IMR-90 (cell line): ENCODE measurements around the gene B3GALT4. TPM values are rescaled to one million over a fixed set of nuclear protein-coding genes. Genes with fewer than 3 reads are reported as not detected.

Source experiments
- ATAC-seq: fragments of 200-7000 bp; cut with Tn5 transposase; 2 replicates; pipeline ENCODE4 v1.9.1; 2020; ENCODE audit warnings: low read depth, mild to moderate bottlenecking, moderate library complexity
- BruUV-seq: library from RNA; stranded (reverse); fragments of 400-500 nt; replicated peaks from 2 replicates; lab custom pipeline; 2021; lab: Mats Ljungman, UMichigan
- CTCF ChIA-PET: fragments of 300-600 bp; formaldehyde crosslinking; extraction: SDS; loops from one replicate; lab custom pipeline; 2021; ENCODE audit warnings: antibody characterized with exemption; lab: Yijun Ruan, JAX
- POLR2A ChIA-PET: fragments of 300-600 bp; sonication (Branson Sonifier 250); formaldehyde crosslinking; loops from one replicate; lab custom pipeline; 2022; ENCODE audit warnings: antibody characterized with exemption; ENCODE audit not compliant: unreplicated experiment; lab: Charles Lee
- DNase-seq: peaks from one replicate; pipeline ENCODE4 v3.0.0; 2013
- H2AFZ ChIP-seq: replicated peaks from 2 replicates; pipeline ENCODE3; 2013; ENCODE audit warnings: low read length, mild to moderate bottlenecking; ENCODE audit not compliant: poor library complexity
- H2AK5ac ChIP-seq: 2 replicates; pipeline ENCODE4 v1.6.1; 2013; ENCODE audit warnings: low read depth, low read length, inconsistent platforms
- H2AK9ac ChIP-seq: replicated peaks from 2 replicates; pipeline ENCODE3; 2013; ENCODE audit warnings: mild to moderate bottlenecking, low read depth, low read length, moderate library complexity; ENCODE audit not compliant: poor library complexity
- H2BK120ac ChIP-seq: 2 replicates; pipeline ENCODE4 v1.6.1; 2013; ENCODE audit warnings: low read depth, low read length, inconsistent platforms
- H2BK15ac ChIP-seq: 3 replicates; pipeline ENCODE4 v1.6.1; 2013; ENCODE audit warnings: low read depth, low read length, inconsistent platforms
- H2BK20ac ChIP-seq: 2 replicates; pipeline ENCODE4 v1.6.1; 2013; ENCODE audit warnings: low read depth, mild to moderate bottlenecking, inconsistent platforms, low read length, moderate library complexity
- H2BK5ac ChIP-seq: 2 replicates; pipeline ENCODE4 v1.6.1; 2013; ENCODE audit warnings: mild to moderate bottlenecking, low read depth, low read length, inconsistent platforms; ENCODE audit not compliant: poor library complexity, severe bottlenecking
- H3K14ac ChIP-seq: replicated peaks from 2 replicates; pipeline ENCODE4 v1.6.1; 2013; ENCODE audit warnings: low read depth, low read length, inconsistent platforms
- H3K18ac ChIP-seq: 2 replicates; pipeline ENCODE4 v1.6.1; 2013; ENCODE audit warnings: low read depth, low read length, control low read depth
- H3K23ac ChIP-seq: 2 replicates; pipeline ENCODE4 v1.6.1; 2013; ENCODE audit warnings: low read depth, low read length, inconsistent platforms
- H3K27ac ChIP-seq: 2 replicates; pipeline ENCODE4 v1.5.1; 2013; ENCODE audit warnings: mild to moderate bottlenecking, control low read depth, low read length; ENCODE audit not compliant: insufficient read depth
- H3K27me3 ChIP-seq: 2 replicates; pipeline ENCODE4 v1.6.1; 2013; ENCODE audit warnings: low read length; ENCODE audit not compliant: control insufficient read depth, insufficient read depth
- H3K36me3 ChIP-seq: 2 replicates; pipeline ENCODE4 v1.6.1; 2013; ENCODE audit warnings: low read length, mixed read lengths; ENCODE audit not compliant: control insufficient read depth, insufficient read depth
- H3K4ac ChIP-seq: 2 replicates; pipeline ENCODE4 v1.6.1; 2013; ENCODE audit warnings: low read depth, low read length, inconsistent platforms
- H3K4me1 ChIP-seq: 2 replicates; pipeline ENCODE4 v1.6.1; 2013; ENCODE audit warnings: low read length, mixed read lengths; ENCODE audit not compliant: control insufficient read depth, insufficient read depth
- H3K4me2 ChIP-seq: 2 replicates; pipeline ENCODE4 v1.6.1; 2013; ENCODE audit warnings: low read depth, mild to moderate bottlenecking, control low read depth, low read length, moderate library complexity
- H3K4me3 ChIP-seq: 2 replicates; pipeline ENCODE4 v1.5.1; 2013; ENCODE audit warnings: low read depth, mild to moderate bottlenecking, control low read depth, low read length, moderate library complexity; ENCODE audit not compliant: insufficient read depth
- H3K56ac ChIP-seq: 2 replicates; pipeline ENCODE4 v1.6.1; 2013; ENCODE audit warnings: low read length, inconsistent platforms; ENCODE audit not compliant: insufficient read depth; ENCODE audit errors: extremely low read depth
- H3K79me1 ChIP-seq, 2 experiments: 2 replicates each; pipeline ENCODE4 v1.6.1; 2013; ENCODE audit warnings: low read length in 2 of 2, inconsistent platforms in 1 of 2, low read depth in 1 of 2
- H3K9ac ChIP-seq: 2 replicates; pipeline ENCODE4 v1.6.1; 2013; ENCODE audit warnings: low read depth, low read length, control low read depth
- H3K9me1 ChIP-seq: 2 replicates; pipeline ENCODE4 v1.6.1; 2013; ENCODE audit warnings: low read length, inconsistent platforms; ENCODE audit not compliant: insufficient read depth
- H3K9me3 ChIP-seq: 2 replicates; pipeline ENCODE4 v1.6.1; 2013; ENCODE audit warnings: low read length; ENCODE audit not compliant: control insufficient read depth, insufficient read depth
- H4K20me1 ChIP-seq: 2 replicates; pipeline ENCODE4 v1.6.1; 2013; ENCODE audit warnings: low read length, inconsistent platforms; ENCODE audit not compliant: insufficient read depth
- H4K5ac ChIP-seq: 2 replicates; pipeline ENCODE4 v1.6.1; 2013; ENCODE audit warnings: mild to moderate bottlenecking, low read depth, low read length, control low read depth
- H4K8ac ChIP-seq, 2 experiments: 2 replicates each; pipeline ENCODE4 v1.6.1; 2013; ENCODE audit warnings: low read depth in 2 of 2, low read length in 2 of 2, control low read depth in 1 of 2, inconsistent platforms in 1 of 2
- H4K91ac ChIP-seq: 2 replicates; pipeline ENCODE4 v1.6.1; 2013; ENCODE audit warnings: low read depth, low read length, inconsistent platforms; ENCODE audit not compliant: insufficient read depth
- BHLHE40 ChIP-seq: fragments of 150-350 bp; IDR thresholded peaks from 2 replicates; pipeline ENCODE4 v1.6.1; 2016; ENCODE audit warnings: mild to moderate bottlenecking, low read depth, low read length
- CEBPB ChIP-seq: IDR thresholded peaks from 2 replicates; pipeline ENCODE4 v1.6.1; 2012; ENCODE audit warnings: low read depth, low read length, improper control_type of control experiment
- CHD1 ChIP-seq: IDR thresholded peaks from 2 replicates; pipeline ENCODE4 v1.6.1; 2012; ENCODE audit warnings: low read depth, low read length, improper control_type of control experiment
- FOS ChIP-seq: fragments of 150-350 bp; IDR thresholded peaks from 2 replicates; pipeline ENCODE4 v1.6.1; 2016; ENCODE audit warnings: low read depth, low read length
- MAFK ChIP-seq: IDR thresholded peaks from 2 replicates; pipeline ENCODE4 v1.6.1; 2012; ENCODE audit warnings: low read depth, low read length, improper control_type of control experiment
- MAZ ChIP-seq: IDR thresholded peaks from 2 replicates; pipeline ENCODE4 v1.6.1; 2012; ENCODE audit warnings: low read depth, mild to moderate bottlenecking, low read length, improper control_type of control experiment, moderate library complexity, borderline replicate concordance
- MXI1 ChIP-seq: IDR thresholded peaks from 2 replicates; pipeline ENCODE4 v1.6.1; 2012; ENCODE audit warnings: low read depth, mild to moderate bottlenecking, low read length, moderate library complexity, borderline replicate concordance
- NFE2L2 ChIP-seq: fragments of 150-350 bp; IDR thresholded peaks from 2 replicates; pipeline ENCODE4 v1.6.1; 2016; ENCODE audit warnings: low read depth, mild to moderate bottlenecking, low read length
- POLR2A ChIP-seq: IDR thresholded peaks from 2 replicates; pipeline ENCODE4 v1.6.1; 2012; ENCODE audit warnings: mild to moderate bottlenecking, low read depth, low read length
- RAD21 ChIP-seq: IDR thresholded peaks from 2 replicates; pipeline ENCODE4 v1.6.1; 2012; ENCODE audit warnings: low read length, improper control_type of control experiment
- RCOR1 ChIP-seq: IDR thresholded peaks from 2 replicates; pipeline ENCODE4 v1.6.1; 2012; ENCODE audit warnings: mild to moderate bottlenecking, low read length, improper control_type of control experiment; ENCODE audit not compliant: insufficient replicate concordance
- RFX5 ChIP-seq: IDR thresholded peaks from 2 replicates; pipeline ENCODE4 v1.8.0; 2012; ENCODE audit warnings: low read depth, mild to moderate bottlenecking, low read length, moderate library complexity
- SMC3 ChIP-seq: fragments of 150-350 bp; IDR thresholded peaks from 2 replicates; pipeline ENCODE4 v1.6.1; 2016; ENCODE audit warnings: low read depth, mild to moderate bottlenecking, antibody characterized with exemption, low read length, moderate library complexity
- WGBS, 2 experiments: methylation state at CpG; one replicate each; pipeline versions ENCODE4 v1.1.5 to v1.1.7; 2013; ENCODE audit warnings: missing lambda C conversion rate in 2 of 2; ENCODE audit not compliant: insufficient read length in 1 of 2; ENCODE audit errors: extremely low coverage in 2 of 2; 5-methylcytosine and 5-hydroxymethylcytosine counted together
- dilution Hi-C: fragments of 300-500 bp; cut with HindIII; formaldehyde crosslinking; loops from one replicate; pipeline ENCODE4 v1.14.3; 2018; ENCODE audit warnings: low sequenced_read_pairs; ENCODE audit not compliant: unreplicated experiment
- in situ Hi-C: fragments of 300-500 bp; cut with MboI; formaldehyde crosslinking; loops from 3 replicates; pipeline ENCODE4 v1.14.3; 2019; ENCODE audit warnings: low sequenced_read_pairs, inconsistent platforms, mixed read lengths
- intact Hi-C: fragments of 100-400 bp; cut with micrococcal nuclease; formaldehyde crosslinking; loops from 2 replicates; pipeline ENCODE4 v1.10.0; 2022
- polyA plus RNA-seq, 3 experiments: library from polyadenylated mRNA; depleted of rRNA; stranded (reverse); fragments of >200 nt; gene quantifications; 2 replicates each; pipeline ENCODE4 v1.2.3, GENCODE V29; 2012; ENCODE audit warnings: low replicate concordance in 1 of 3
- total RNA-seq: library from RNA; depleted of rRNA; stranded (reverse); fragments of >200 nt; gene quantifications from 2 replicates; pipeline ENCODE4 v1.2.3, GENCODE V29; 2012
- TF ChIP-seq, protein P1 (sequence below): fragments of 150-350 bp; IDR thresholded peaks from 2 replicates; pipeline ENCODE4 v1.6.1; 2017; ENCODE audit warnings: mild to moderate bottlenecking, antibody characterized with exemption, low read length, low read depth
- TF ChIP-seq, protein P2 (sequence below): conservative IDR thresholded peaks from 2 replicates; pipeline ENCODE4 v1.5.1; 2012; ENCODE audit warnings: mild to moderate bottlenecking, low read depth, low read length, improper control_type of control experiment
- TF ChIP-seq, protein P3 (sequence below): fragments of 150-350 bp; IDR thresholded peaks from 2 replicates; pipeline ENCODE4 v1.6.1; 2016; ENCODE audit warnings: low read depth, mild to moderate bottlenecking, low read length, moderate library complexity, borderline replicate concordance

B3GALT4 gene
- total and polyA plus RNA-seq, 2 of the 4 experiments (the other 2 are of a cell fraction), result 0.70 to 0.72 TPM

DNA sequence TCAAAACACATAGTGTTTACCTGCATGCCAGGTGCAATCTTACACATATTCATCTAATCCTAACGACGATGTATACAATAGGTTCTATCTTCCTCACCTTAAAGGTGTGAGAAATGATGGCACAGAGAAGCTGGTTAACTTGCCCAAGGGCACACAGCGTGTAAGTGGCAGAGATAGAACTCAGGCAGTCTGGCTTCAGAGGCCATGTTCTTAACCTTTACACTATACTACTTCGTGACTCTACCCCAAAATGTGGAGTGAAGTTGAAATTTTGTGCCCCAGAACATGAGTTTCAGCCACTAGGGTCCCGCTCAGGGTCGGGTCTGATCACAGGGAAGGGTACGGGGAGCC is 5.8 kb upstream of the B3GALT4 start:
- H2AFZ ChIP-seq, result peak overlapping the region; percentile 98
- no peak overlapping the region for H2BK20ac ChIP-seq
- H3K9me1 ChIP-seq, result peaks cover 9% of the 10 kb centered on the region
- peak overlapping the region; percentile 93 for H2AK9ac ChIP-seq
- peak overlapping the region; percentile 69 for H3K4me2 ChIP-seq
- H3K14ac ChIP-seq, result peak overlapping the region; percentile 95
- peak overlapping the region; percentile 98 for H2AK5ac ChIP-seq
- H3K27ac ChIP-seq, result peak overlapping the region; percentile 89
- peak overlapping the region; percentile 92 for H2BK5ac ChIP-seq
- intact Hi-C loops, result no loop called here
- ATAC-seq (peak; percentile 8), DNase-seq (no peak)
- POLR2A ChIA-PET, result no interaction called here
- H2BK120ac ChIP-seq, result peak overlapping the region; percentile 64
- in situ Hi-C loops, result no loop called here
- peak overlapping the region; percentile 93 for H4K91ac ChIP-seq
- H3K27me3 ChIP-seq, result no peaks in the 10 kb centered on the region
- CTCF ChIA-PET, result no interaction called here
- peaks cover 23 to 58% of the 10 kb centered on the region in 2 experiments for H3K79me1 ChIP-seq
- TSS peak; percentile 83 for BruUV-seq
- dilution Hi-C loops, result no loop called here
- no peaks in the 10 kb centered on the region for H3K9me3 ChIP-seq
- peak overlapping the region; percentile 37 for H3K18ac ChIP-seq
- H3K23ac ChIP-seq, result peak overlapping the region; percentile 83; the same call in 1 of the 2 replicates
- H3K36me3 ChIP-seq, result peaks cover 59% of the 10 kb centered on the region
- H3K4me3 ChIP-seq, result peak overlapping the region; percentile 71
- peak overlapping the region; percentile 40; the same call in 1 of the 3 replicates for H2BK15ac ChIP-seq
- WGBS, 2 experiments, result no CpG with 5 or more reads among the region's 7 CpGs
- H3K4me1 ChIP-seq, result peaks cover 9% of the 10 kb centered on the region
- TF ChIP-seq FOS (no peak), MAZ (no peak), MAFK (no peak), CHD1 (no peak), CEBPB (no peak), SMC3 (no peak), MXI1 (no peak), NFE2L2 (no peak), POLR2A (no peak), RAD21 (no peak), RCOR1 (no peak), BHLHE40 (no peak), RFX5 (no peak)
- TF ChIP-seq, protein P1, sequence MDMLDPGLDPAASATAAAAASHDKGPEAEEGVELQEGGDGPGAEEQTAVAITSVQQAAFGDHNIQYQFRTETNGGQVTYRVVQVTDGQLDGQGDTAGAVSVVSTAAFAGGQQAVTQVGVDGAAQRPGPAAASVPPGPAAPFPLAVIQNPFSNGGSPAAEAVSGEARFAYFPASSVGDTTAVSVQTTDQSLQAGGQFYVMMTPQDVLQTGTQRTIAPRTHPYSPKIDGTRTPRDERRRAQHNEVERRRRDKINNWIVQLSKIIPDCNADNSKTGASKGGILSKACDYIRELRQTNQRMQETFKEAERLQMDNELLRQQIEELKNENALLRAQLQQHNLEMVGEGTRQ, result no peak
- TF ChIP-seq, protein P2, sequence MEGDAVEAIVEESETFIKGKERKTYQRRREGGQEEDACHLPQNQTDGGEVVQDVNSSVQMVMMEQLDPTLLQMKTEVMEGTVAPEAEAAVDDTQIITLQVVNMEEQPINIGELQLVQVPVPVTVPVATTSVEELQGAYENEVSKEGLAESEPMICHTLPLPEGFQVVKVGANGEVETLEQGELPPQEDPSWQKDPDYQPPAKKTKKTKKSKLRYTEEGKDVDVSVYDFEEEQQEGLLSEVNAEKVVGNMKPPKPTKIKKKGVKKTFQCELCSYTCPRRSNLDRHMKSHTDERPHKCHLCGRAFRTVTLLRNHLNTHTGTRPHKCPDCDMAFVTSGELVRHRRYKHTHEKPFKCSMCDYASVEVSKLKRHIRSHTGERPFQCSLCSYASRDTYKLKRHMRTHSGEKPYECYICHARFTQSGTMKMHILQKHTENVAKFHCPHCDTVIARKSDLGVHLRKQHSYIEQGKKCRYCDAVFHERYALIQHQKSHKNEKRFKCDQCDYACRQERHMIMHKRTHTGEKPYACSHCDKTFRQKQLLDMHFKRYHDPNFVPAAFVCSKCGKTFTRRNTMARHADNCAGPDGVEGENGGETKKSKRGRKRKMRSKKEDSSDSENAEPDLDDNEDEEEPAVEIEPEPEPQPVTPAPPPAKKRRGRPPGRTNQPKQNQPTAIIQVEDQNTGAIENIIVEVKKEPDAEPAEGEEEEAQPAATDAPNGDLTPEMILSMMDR, result no peak
- TF ChIP-seq, protein P3, sequence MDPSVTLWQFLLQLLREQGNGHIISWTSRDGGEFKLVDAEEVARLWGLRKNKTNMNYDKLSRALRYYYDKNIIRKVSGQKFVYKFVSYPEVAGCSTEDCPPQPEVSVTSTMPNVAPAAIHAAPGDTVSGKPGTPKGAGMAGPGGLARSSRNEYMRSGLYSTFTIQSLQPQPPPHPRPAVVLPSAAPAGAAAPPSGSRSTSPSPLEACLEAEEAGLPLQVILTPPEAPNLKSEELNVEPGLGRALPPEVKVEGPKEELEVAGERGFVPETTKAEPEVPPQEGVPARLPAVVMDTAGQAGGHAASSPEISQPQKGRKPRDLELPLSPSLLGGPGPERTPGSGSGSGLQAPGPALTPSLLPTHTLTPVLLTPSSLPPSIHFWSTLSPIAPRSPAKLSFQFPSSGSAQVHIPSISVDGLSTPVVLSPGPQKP, result no peak
- H3K9ac ChIP-seq, result peak overlapping the region; percentile 85
- peak overlapping the region; percentile 99 for H4K8ac ChIP-seq
- H4K5ac ChIP-seq, result peak overlapping the region; percentile 94
- peak overlapping the region; percentile 100 for H3K56ac ChIP-seq
- H4K20me1 ChIP-seq, result peaks cover 42% of the 10 kb centered on the region
- H3K4ac ChIP-seq, result peak overlapping the region; percentile 95
